HG03565 (cell line): ENCODE measurements around the gene MUC6.

Experiments
- ATAC-seq: cut with Tn5 transposase; IDR thresholded peaks from one replicate; pipeline ENCODE4 v1.9.1; 2021; ENCODE audit warnings: mild to moderate bottlenecking, moderate library complexity; ENCODE audit not compliant: unreplicated experiment

The MUC6 gene

GRCh38 chr11:1073261-1073724, 36.8 kb upstream of the MUC6 start:
- no peak for ATAC-seq

GRCh38 chr11:1072821-1073231, 36.3 kb upstream of the MUC6 start:
- ATAC-seq: no peak

GRCh38 chr11:1072116-1072820, 35.8 kb upstream of the MUC6 start:
- no peak for ATAC-seq

- ATAC-seq: no peak
These were observed 35.1 kb upstream of the MUC6 start for GRCh38 chr11:1071571-1072115.

- no peak for ATAC-seq
These were observed 34.3 kb upstream of the MUC6 start for GRCh38 chr11:1070594-1071462.

GRCh38 chr11:1069740-1070139, 33.2 kb upstream of the MUC6 start:
- no peak for ATAC-seq

- ATAC-seq: no peak
These were observed 31.4 kb upstream of the MUC6 start for GRCh38 chr11:1067812-1068496.

- ATAC-seq: no peak
These were observed 27.6 kb upstream of the MUC6 start for GRCh38 chr11:1064167-1064566.

GRCh38 chr11:1062075-1062820, 25.7 kb upstream of the MUC6 start:
- ATAC-seq: no peak

- ATAC-seq: no peak
These were observed 24.5 kb upstream of the MUC6 start for GRCh38 chr11:1060852-1061616.

- no peak for ATAC-seq
These were observed 23.9 kb upstream of the MUC6 start for GRCh38 chr11:1060410-1060809.

GRCh38 chr11:1059759-1060158, 23.2 kb upstream of the MUC6 start:
- no peak for ATAC-seq

GRCh38 chr11:1057806-1058205, 21.3 kb upstream of the MUC6 start:
- no peak for ATAC-seq

- ATAC-seq: no peak
These were observed 19.7 kb upstream of the MUC6 start for GRCh38 chr11:1055990-1056771.

GRCh38 chr11:1055109-1055703, 18.7 kb upstream of the MUC6 start:
- no peak for ATAC-seq

GRCh38 chr11:1054143-1055108, 17.9 kb upstream of the MUC6 start:
- no peak for ATAC-seq

GRCh38 chr11:1053121-1053901, 16.8 kb upstream of the MUC6 start:
- ATAC-seq: no peak
